ENCODE data around the gene AGAP2.

GRCh38 chr12:57743769-57744168, 5.2 kb upstream of the AGAP2 start:
- no peak for TF ChIP-seq CTCF (IDR thresholded peaks at IDR 0.05; ENCODE audit: insufficient read depth, low read depth, low read length)
- TF ChIP-seq EZH2 (IDR thresholded peaks at IDR 0.05; ENCODE audit: insufficient read depth, low read length): no peak
